ENCODE measurements around the gene CHST15.

Gene CHST15

DNA sequence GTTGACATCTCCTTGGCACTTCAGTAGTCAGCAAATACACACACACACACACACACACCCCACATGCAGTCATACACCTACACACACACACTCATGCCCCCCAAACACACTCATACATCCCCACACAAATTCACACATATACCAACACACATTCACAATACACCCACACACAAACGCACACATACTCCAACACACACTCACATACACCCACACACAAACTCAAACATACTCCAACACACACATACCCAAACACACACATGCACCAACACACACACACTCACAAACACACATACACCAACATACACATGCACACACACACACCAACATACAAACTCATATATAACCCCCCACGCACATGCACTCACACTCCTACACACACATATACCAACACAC, 31.4 kb upstream of the CHST15 start:
- H3K9me3 ChIP-seq (ENCODE audit: control insufficient read depth in 5 of 5, low read length in 5 of 5), result no peaks in the 10 kb centered on the region
- H3K4me3 ChIP-seq (ENCODE audit: low read depth in 1 of 5, low read length in 5 of 5), result no peak overlapping the region
- H3K9ac ChIP-seq (ENCODE audit: low read length in 5 of 5), result no peak overlapping the region
- H3K4me1 ChIP-seq (ENCODE audit: control insufficient read depth in 5 of 5, insufficient read depth in 5 of 5, low read length in 5 of 5), result peaks cover 6 to 33% (median 26%) of the 10 kb centered on the region in 5 donors
- no peaks in the 10 kb centered on the region for H3K36me3 ChIP-seq (ENCODE audit: control insufficient read depth in 5 of 5, insufficient read depth in 5 of 5, low read length in 5 of 5)
- no peaks in the 10 kb centered on the region for H3K27me3 ChIP-seq (ENCODE audit: control insufficient read depth in 5 of 5, insufficient read depth in 4 of 5, low read length in 5 of 5)
- no peak overlapping the region for H3K27ac ChIP-seq (ENCODE audit: low read depth, low read length)

DNA sequence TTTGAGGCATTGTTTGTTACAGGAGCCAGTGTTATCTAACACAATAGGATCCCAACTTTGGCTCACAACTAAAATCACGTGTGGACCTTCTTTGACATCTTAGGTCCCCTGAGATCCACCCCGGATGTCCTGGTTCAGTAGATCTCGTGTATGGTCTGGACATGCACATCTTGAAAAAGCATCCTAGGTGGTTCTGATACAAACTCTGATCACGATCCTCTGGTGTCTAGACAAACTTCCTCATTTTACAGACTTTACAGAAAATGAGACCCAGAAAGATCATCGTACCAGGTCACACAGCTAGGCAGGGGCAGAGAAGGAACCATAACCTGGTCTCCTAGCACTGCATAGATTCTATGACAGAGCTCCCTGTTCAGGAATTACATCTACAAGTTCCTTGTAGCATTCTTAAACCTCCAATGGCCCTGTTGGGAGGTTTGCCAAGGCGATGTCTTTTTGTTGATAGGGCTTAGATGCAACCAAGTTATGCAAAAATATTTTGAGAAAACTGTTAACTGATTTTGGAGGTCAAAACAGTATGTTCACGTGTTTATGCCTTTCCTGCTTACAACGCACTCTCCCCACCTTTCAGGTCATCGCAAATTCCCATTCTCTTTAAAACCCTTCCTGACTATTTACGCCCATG, 30.8 kb upstream of the CHST15 start:
- H3K4me1 ChIP-seq (ENCODE audit: control insufficient read depth in 5 of 5, insufficient read depth in 5 of 5, low read length in 5 of 5), result peaks cover 8 to 35% (median 26%) of the 10 kb centered on the region in 5 donors
- no peaks in the 10 kb centered on the region for H3K9me3 ChIP-seq (ENCODE audit: control insufficient read depth in 5 of 5, low read length in 5 of 5)
- H3K4me3 ChIP-seq (ENCODE audit: low read depth in 1 of 5, low read length in 5 of 5), result no peak overlapping the region
- H3K27ac ChIP-seq (ENCODE audit: low read depth, low read length), result no peak overlapping the region
- H3K9ac ChIP-seq (ENCODE audit: low read length in 5 of 5), result no peak overlapping the region
- H3K36me3 ChIP-seq (ENCODE audit: control insufficient read depth in 5 of 5, insufficient read depth in 5 of 5, low read length in 5 of 5), result no peaks in the 10 kb centered on the region
- H3K27me3 ChIP-seq (ENCODE audit: control insufficient read depth in 5 of 5, insufficient read depth in 4 of 5, low read length in 5 of 5), result peaks cover 0 to 3% (median 0%) of the 10 kb centered on the region in 5 donors

DNA sequence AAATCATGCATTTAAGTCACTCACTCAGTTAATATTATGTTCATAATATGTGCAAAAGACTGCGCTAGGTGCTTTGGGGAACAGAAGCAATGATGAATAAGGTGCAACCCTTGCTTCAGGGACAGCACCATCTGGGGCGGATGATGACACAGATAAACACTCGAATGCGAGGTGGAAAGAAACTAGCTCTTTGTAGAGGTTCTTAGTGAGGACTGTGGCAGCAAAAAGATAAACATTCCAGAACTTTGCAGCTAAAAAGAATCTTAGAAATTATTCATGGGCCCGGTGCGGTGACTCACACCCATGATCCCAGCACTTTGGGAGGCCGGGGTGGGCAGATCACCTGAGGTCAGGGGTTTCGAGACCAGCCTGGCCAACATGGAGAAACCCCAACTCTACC, 29.8 kb upstream of the CHST15 start:
- Histone ChIP-seq H3K4me3 (ENCODE audit: low read depth in 1 of 5, low read length in 5 of 5) (no peak overlapping the region), H3K27ac (ENCODE audit: low read depth, low read length) (no peak overlapping the region), H3K9me3 (ENCODE audit: control insufficient read depth in 5 of 5, low read length in 5 of 5) (no peaks in the 10 kb centered on the region), H3K9ac (ENCODE audit: low read length in 5 of 5) (no peak overlapping the region), H3K36me3 (ENCODE audit: control insufficient read depth in 5 of 5, insufficient read depth in 5 of 5, low read length in 5 of 5) (no peaks in the 10 kb centered on the region), H3K4me1 (ENCODE audit: control insufficient read depth in 5 of 5, insufficient read depth in 5 of 5, low read length in 5 of 5) (peaks cover 8 to 43% (median 29%) of the 10 kb centered on the region in 5 donors), H3K27me3 (ENCODE audit: control insufficient read depth in 5 of 5, insufficient read depth in 4 of 5, low read length in 5 of 5) (peaks cover 0 to 3% (median 0%) of the 10 kb centered on the region in 5 donors)

DNA sequence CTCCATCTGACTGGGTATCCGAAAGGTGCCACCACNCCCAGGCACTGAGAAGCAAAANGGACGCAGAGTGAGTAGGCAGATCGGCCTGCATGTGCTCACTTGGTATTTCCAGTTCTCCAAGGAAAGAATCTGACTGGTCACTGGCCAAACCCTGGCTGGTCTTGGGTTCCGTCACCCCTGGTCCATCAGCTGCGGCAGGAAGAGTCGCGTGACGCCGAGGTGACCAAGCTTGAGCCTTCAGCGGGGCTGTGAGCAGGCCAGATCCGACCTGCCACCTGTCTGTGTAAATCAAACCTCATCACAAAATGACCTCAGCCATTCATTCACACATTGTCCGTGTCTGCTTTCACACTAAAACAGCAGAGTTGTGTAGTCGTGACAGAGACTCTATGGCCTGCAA, 28.8 kb upstream of the CHST15 start:
- peaks cover 9 to 52% (median 29%) of the 10 kb centered on the region in 5 donors for H3K4me1 ChIP-seq (ENCODE audit: control insufficient read depth in 5 of 5, insufficient read depth in 5 of 5, low read length in 5 of 5)
- H3K27ac ChIP-seq (ENCODE audit: low read depth, low read length), result no peak overlapping the region

DNA sequence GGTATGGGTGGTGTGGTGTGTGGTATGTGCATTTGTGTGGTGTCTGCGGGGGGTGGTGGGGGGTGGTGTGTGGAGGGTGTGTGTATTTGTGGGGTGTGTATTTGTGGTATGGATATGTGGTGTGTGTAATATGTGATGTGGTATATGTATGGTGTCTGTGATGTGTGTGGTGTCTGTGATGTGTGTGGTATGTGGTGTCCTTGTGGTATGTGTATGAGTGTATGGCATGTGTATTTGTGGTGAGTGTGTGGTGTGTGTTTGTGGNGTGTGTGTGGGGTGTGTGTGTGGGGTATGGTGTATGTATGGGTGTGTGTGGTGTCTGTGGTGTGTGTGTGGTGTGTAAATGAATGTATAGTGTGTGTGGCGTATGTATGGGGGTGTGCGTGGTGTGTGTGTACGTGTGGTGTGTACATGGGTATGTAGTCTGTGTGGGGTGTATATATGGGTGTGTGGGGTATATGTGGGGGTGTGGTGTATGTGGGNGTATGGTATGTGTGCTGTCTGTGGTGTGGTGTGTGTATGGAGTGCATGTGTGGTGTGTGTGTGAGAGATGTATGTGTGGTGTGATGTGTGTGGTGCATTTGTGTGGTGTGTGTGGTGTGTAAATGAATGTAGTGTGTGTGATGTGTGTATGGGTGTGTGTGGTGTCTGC, 27.1 kb upstream of the CHST15 start:
- H3K4me3 ChIP-seq (ENCODE audit: low read depth in 1 of 5, low read length in 5 of 5), result no peak overlapping the region
- no peaks in the 10 kb centered on the region for H3K9me3 ChIP-seq (ENCODE audit: control insufficient read depth in 5 of 5, low read length in 5 of 5)
- peaks cover 0 to 3% (median 0%) of the 10 kb centered on the region in 5 donors for H3K27me3 ChIP-seq (ENCODE audit: control insufficient read depth in 5 of 5, insufficient read depth in 4 of 5, low read length in 5 of 5)
- H3K27ac ChIP-seq (ENCODE audit: low read depth, low read length), result no peak overlapping the region
- H3K36me3 ChIP-seq (ENCODE audit: control insufficient read depth in 5 of 5, insufficient read depth in 5 of 5, low read length in 5 of 5), result no peaks in the 10 kb centered on the region
- peaks cover 0 to 55% (median 19%) of the 10 kb centered on the region in 5 donors for H3K4me1 ChIP-seq (ENCODE audit: control insufficient read depth in 5 of 5, insufficient read depth in 5 of 5, low read length in 5 of 5)
- peak overlapping the region in 1 of 5 donors; percentile 24 for H3K9ac ChIP-seq (ENCODE audit: low read length in 5 of 5)

More for the DNA sequence above, 28.8 kb upstream of the CHST15 start:
- no peak overlapping the region for H3K4me3 ChIP-seq (ENCODE audit: low read depth in 1 of 5, low read length in 5 of 5)
- no peaks in the 10 kb centered on the region for H3K36me3 ChIP-seq (ENCODE audit: control insufficient read depth in 5 of 5, insufficient read depth in 5 of 5, low read length in 5 of 5)
- no peaks in the 10 kb centered on the region for H3K9me3 ChIP-seq (ENCODE audit: control insufficient read depth in 5 of 5, low read length in 5 of 5)
- H3K9ac ChIP-seq (ENCODE audit: low read length in 5 of 5), result no peak overlapping the region
- peaks cover 0 to 3% (median 0%) of the 10 kb centered on the region in 5 donors for H3K27me3 ChIP-seq (ENCODE audit: control insufficient read depth in 5 of 5, insufficient read depth in 4 of 5, low read length in 5 of 5)

DNA sequence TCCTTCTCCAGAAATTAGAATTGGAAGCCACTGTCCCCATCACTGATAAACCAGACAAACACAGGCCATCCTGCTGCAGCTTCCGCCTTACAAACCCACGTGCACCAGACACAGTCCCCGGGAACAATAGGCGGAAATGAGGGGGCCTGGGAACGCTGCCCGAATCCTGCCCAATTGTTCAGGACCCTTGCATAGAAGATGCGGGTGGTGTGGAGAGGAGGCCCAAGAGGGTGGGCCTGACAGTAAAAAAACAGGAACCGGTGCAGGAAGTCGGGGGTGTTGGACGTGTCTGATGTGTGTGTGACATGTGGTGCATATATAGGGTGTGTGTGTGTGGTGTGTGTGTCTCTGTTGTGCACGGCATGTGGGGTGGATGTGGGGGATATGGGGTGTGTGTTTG, 26.5 kb upstream of the CHST15 start:
- peaks cover 0 to 55% (median 18%) of the 10 kb centered on the region in 5 donors for H3K4me1 ChIP-seq (ENCODE audit: control insufficient read depth in 5 of 5, insufficient read depth in 5 of 5, low read length in 5 of 5)
- H3K36me3 ChIP-seq (ENCODE audit: control insufficient read depth in 5 of 5, insufficient read depth in 5 of 5, low read length in 5 of 5), result no peaks in the 10 kb centered on the region
- H3K27me3 ChIP-seq (ENCODE audit: control insufficient read depth in 5 of 5, insufficient read depth in 4 of 5, low read length in 5 of 5), result peaks cover 0 to 3% (median 0%) of the 10 kb centered on the region in 5 donors
- no peaks in the 10 kb centered on the region for H3K9me3 ChIP-seq (ENCODE audit: control insufficient read depth in 5 of 5, low read length in 5 of 5)
- H3K27ac ChIP-seq (ENCODE audit: low read depth, low read length), result no peak overlapping the region
- H3K4me3 ChIP-seq (ENCODE audit: low read depth in 1 of 5, low read length in 5 of 5), result no peak overlapping the region
- no peak overlapping the region for H3K9ac ChIP-seq (ENCODE audit: low read length in 5 of 5)

DNA sequence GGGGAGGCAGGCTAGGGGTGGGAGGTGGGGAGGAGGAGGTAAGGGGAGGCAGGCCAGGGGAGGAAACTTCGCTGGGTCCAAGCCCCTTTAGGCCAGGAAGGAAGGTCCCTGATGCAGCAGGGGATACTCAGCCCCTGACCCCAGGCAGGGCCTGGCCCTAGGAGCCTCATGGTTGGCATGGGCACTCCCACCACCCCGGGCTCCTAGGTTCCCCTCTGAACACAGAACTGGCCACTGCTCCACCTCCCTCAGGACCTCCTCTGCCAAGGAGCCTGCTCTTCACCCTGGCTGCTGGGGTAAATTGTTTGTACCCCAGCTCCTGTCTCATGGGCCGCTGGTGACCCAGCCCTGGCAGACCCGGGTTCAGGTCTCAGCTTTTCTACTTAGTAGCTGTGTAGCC, 25.8 kb upstream of the CHST15 start:
- H3K27ac ChIP-seq (ENCODE audit: low read depth, low read length), result peak overlapping the region; percentile 57
- no peaks in the 10 kb centered on the region for H3K36me3 ChIP-seq (ENCODE audit: control insufficient read depth in 5 of 5, insufficient read depth in 5 of 5, low read length in 5 of 5)
- no peak overlapping the region for H3K4me3 ChIP-seq (ENCODE audit: low read depth in 1 of 5, low read length in 5 of 5)
- no peak overlapping the region for H3K9ac ChIP-seq (ENCODE audit: low read length in 5 of 5)
- H3K27me3 ChIP-seq (ENCODE audit: control insufficient read depth in 5 of 5, insufficient read depth in 4 of 5, low read length in 5 of 5), result peaks cover 0 to 3% (median 0%) of the 10 kb centered on the region in 5 donors
- no peaks in the 10 kb centered on the region for H3K9me3 ChIP-seq (ENCODE audit: control insufficient read depth in 5 of 5, low read length in 5 of 5)
- H3K4me1 ChIP-seq (ENCODE audit: control insufficient read depth in 5 of 5, insufficient read depth in 5 of 5, low read length in 5 of 5), result peaks cover 0 to 54% (median 18%) of the 10 kb centered on the region in 5 donors

DNA sequence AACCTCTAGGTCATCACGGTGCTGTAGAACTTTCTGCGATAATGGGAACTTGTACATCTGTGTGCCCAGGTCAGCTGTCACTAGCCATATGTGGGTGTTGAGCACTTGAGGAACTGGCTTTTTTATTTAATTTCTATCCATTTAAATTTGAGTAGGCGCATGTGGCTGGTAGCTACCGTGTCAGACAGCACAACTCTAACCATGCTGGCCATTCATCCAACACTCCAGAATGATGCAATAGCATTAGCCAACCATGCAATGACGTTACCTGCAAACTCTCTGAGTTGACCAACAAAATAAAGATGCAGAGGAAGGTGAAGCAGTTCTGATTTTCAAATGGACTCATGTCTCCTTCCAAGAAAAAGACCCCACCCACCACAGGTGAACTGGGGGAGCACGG, 24.4 kb upstream of the CHST15 start:
- no peak overlapping the region for H3K4me3 ChIP-seq (ENCODE audit: low read depth in 1 of 5, low read length in 5 of 5)
- H3K36me3 ChIP-seq (ENCODE audit: control insufficient read depth in 5 of 5, insufficient read depth in 5 of 5, low read length in 5 of 5), result no peaks in the 10 kb centered on the region
- H3K9ac ChIP-seq (ENCODE audit: low read length in 5 of 5), result no peak overlapping the region
- no peaks in the 10 kb centered on the region for H3K9me3 ChIP-seq (ENCODE audit: control insufficient read depth in 5 of 5, low read length in 5 of 5)
- H3K27me3 ChIP-seq (ENCODE audit: control insufficient read depth in 5 of 5, insufficient read depth in 4 of 5, low read length in 5 of 5), result peaks cover 0 to 3% (median 0%) of the 10 kb centered on the region in 5 donors
- H3K27ac ChIP-seq (ENCODE audit: low read depth, low read length), result no peak overlapping the region
- peaks cover 0 to 46% (median 14%) of the 10 kb centered on the region in 5 donors for H3K4me1 ChIP-seq (ENCODE audit: control insufficient read depth in 5 of 5, insufficient read depth in 5 of 5, low read length in 5 of 5)

DNA sequence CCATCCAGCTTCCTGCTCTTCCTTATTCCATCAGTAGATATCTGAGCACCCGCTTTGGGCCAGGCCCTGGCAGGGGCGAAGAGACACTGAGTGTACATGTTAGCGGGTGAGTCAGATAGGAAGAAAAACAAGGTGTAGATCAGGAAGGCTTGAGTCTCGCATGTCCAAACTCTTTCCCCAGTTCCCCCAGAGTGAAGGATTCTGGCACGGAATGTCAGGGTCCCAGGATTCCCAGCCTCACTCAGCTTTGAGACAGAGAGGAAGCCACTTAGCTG, 24.1 kb upstream of the CHST15 start:
- Histone ChIP-seq H3K27ac (ENCODE audit: low read depth, low read length) (no peak overlapping the region), H3K36me3 (ENCODE audit: control insufficient read depth in 5 of 5, insufficient read depth in 5 of 5, low read length in 5 of 5) (no peaks in the 10 kb centered on the region), H3K4me3 (ENCODE audit: low read depth in 1 of 5, low read length in 5 of 5) (no peak overlapping the region)

DNA sequence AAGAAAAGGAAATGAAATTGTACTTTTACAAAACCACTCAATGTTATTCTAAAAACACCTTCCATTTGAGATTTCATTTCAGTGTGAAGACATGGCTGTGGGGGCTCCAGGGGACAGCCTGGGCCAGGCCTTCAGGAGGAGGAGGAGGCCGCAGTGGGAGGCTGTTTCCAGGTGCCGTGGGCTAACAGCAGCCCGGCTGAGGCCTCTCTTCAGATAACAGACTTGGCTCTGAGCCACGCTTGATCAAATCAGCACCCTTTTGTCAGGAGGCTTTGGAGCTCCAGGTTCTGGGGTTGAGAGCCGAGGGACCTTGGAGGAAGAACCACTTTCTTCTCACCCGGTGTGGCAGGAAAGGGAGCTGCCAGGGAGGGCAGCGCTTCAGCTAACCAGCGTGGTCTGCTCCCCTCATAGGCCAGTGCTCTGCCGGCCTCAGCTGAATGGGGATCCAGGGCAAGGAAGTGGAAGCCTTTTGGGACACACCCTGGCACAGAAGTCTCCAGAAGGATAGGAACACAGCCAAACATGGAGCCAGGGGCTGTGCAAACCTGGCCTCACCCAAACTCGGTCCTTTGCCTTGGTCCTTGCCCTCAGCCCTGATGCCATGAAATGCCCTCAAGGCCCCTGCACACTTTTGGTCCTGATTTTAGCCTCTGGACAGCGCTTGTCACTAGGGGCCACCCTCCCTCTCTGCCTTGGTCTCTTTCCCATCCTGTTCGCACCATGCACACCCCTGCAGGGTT, 23.5 kb upstream of the CHST15 start:
- no peak overlapping the region for H3K4me3 ChIP-seq (ENCODE audit: low read depth in 1 of 5, low read length in 5 of 5)
- H3K9ac ChIP-seq (ENCODE audit: low read length in 5 of 5), result no peak overlapping the region
- H3K4me1 ChIP-seq (ENCODE audit: control insufficient read depth in 5 of 5, insufficient read depth in 5 of 5, low read length in 5 of 5), result peaks cover 0 to 46% (median 14%) of the 10 kb centered on the region in 5 donors
- H3K9me3 ChIP-seq (ENCODE audit: control insufficient read depth in 5 of 5, low read length in 5 of 5), result no peaks in the 10 kb centered on the region
- H3K36me3 ChIP-seq (ENCODE audit: control insufficient read depth in 5 of 5, insufficient read depth in 5 of 5, low read length in 5 of 5), result no peaks in the 10 kb centered on the region
- H3K27ac ChIP-seq (ENCODE audit: low read depth, low read length), result no peak overlapping the region
- peaks cover 0 to 3% (median 0%) of the 10 kb centered on the region in 5 donors for H3K27me3 ChIP-seq (ENCODE audit: control insufficient read depth in 5 of 5, insufficient read depth in 4 of 5, low read length in 5 of 5)

More for the DNA sequence above, 24.1 kb upstream of the CHST15 start:
- Histone ChIP-seq H3K27me3 (ENCODE audit: control insufficient read depth in 5 of 5, insufficient read depth in 4 of 5, low read length in 5 of 5) (peaks cover 0 to 3% (median 0%) of the 10 kb centered on the region in 5 donors), H3K9me3 (ENCODE audit: control insufficient read depth in 5 of 5, low read length in 5 of 5) (no peaks in the 10 kb centered on the region), H3K9ac (ENCODE audit: low read length in 5 of 5) (no peak overlapping the region), H3K4me1 (ENCODE audit: control insufficient read depth in 5 of 5, insufficient read depth in 5 of 5, low read length in 5 of 5) (peaks cover 0 to 46% (median 14%) of the 10 kb centered on the region in 5 donors)
